GM21576 (cell line): Measurements from ENCODE around the gene ACTL6B.

ENCODE experiments used
- ATAC-seq: cut with Tn5 transposase; IDR thresholded peaks from one replicate; pipeline ENCODE4 v1.9.1; 2021; ENCODE audit warnings: mild to moderate bottlenecking, moderate library complexity; ENCODE audit not compliant: unreplicated experiment

The ACTL6B gene

DNA sequence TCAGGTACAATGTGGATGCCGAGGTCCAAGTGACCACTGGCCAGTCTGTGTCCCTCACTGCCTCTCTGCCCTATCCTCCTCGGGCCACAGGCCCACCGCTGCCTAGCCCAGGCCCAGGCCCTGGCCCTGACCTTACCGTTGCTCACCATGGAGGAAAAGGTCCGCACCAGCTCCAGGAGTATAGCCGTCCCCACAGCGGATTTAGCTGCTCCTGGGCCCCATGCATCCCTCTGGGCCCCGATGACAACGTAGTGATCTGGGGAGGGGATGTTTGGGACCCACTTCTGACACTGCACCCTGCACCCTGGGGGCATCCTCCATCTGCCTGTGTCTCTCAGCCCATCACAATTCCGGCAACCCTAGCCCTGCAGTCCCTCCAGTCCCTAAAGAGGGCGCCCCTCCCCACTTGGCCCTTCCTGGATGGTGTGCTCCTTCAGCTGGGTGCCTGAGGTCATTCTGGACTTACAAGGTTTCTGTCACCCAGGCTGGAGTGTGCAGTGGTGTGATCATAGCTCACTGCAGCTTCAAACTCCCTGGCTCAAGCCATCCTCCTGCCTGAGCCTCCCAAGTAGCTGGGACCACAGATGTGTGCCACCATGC lies 27.0 kb downstream of the ACTL6B start:
- ATAC-seq: no peak

DNA sequence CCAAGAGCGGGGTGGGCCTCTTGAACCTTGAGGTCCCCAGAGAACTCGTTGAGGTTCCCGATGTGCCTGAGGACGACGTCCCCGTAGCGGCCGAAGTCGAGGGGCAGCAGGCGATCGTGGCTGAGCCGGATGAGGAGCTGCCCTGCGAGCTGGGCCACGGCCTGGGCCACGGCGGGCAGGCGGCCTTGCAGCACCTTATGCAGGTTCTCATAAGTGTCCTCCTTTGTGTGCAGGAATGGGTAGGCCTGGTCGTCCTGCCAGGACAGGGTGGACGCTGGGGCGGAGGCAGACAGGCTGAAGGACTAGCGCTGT lies 29.1 kb downstream of the ACTL6B start:
- no peak for ATAC-seq

DNA sequence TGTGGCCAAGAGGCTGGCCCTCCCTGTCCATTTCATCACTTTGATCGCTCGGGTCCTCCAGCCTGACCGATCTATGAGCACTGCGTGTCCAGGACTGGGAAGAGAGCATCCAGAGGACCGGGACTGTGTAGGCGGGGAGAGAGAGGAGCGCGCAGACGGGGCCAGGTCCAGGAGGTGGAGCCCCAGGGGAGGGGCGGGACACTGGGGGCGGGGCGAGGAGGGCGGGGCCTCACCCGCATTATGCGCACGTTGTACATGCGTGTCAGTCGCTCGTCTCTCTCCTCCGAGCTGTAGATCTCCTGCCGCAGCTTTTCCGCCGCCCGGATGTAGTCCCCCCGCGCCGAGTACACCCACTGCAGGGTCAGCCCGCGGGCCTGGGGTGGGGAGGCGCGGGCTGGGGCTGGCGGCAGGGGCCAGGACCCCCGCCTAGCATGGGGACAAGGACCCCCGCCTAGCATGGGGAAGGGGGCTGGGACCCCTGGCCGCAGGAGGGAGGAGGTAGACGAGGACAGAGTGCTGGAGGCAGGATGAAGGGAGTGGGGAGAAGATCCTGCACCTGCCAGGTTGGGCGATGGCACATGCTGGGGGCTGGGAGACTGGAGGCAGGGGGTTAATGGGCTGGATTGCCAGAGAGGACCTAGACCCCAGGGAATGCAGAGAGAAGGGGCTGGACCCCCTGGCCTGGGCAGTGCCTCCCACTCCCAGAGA lies 29.6 kb downstream of the ACTL6B start:
- ATAC-seq: peak; percentile 89

DNA sequence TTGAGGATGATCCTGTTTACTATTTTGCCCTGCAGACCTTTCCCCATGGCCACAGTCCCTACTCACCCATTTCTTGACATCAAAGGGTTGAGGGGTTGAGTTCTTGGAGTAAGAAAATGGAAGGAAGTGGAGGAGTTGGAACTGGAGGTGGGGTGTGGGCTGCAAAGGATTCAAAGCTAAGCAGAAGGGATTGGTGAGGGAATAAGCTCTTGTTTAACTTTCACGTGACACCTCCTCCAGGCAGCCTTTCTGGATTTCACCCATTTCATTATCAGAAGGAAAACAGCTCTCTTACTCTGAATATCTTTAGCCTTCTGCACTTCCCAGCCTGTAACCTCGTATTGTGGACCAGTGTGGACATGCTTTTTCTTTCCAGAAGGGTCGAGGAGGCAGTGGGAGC lies 30.2 kb downstream of the ACTL6B start:
- ATAC-seq: no peak

DNA sequence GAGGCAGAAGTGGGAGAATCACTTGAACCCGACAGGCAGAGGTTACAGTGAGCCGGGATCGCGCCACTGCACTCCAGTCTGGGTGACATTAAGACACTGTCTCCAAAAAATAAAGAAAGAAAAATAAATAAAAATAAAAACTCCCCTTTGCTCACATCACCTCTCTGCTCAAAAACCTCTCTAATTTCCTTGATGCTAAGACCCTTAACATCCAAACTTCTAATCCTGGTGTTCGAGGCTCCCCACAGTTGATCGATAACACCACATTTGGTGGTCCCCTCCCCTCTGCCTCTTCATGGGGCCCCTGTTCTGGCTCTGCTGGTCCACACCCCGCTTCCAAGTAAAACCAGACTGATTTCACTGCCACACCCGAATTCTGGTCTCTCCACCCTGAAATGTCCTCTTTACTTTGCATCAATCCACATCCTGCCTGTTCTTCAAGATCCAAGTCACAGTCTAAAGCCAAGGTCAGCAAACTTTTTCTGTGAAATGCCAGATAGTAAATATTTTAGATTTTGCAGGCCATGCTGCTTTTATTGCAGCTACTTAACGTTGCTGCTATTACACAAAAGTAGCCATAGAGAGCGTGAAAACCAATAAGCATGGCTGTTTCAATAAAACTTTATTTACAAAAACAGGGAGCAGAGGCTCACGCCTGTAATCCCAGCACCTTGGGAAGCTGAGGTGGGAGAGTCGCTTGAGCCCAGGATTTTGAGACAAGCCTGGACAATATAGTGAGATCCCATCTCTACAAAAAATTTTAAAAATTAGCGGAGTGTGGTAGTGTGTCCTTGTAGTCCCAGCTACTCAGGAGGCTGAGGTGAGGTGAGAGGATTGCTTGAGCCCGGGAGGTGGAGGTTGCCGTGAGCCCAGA lies 32.1 kb downstream of the ACTL6B start:
- no peak for ATAC-seq

DNA sequence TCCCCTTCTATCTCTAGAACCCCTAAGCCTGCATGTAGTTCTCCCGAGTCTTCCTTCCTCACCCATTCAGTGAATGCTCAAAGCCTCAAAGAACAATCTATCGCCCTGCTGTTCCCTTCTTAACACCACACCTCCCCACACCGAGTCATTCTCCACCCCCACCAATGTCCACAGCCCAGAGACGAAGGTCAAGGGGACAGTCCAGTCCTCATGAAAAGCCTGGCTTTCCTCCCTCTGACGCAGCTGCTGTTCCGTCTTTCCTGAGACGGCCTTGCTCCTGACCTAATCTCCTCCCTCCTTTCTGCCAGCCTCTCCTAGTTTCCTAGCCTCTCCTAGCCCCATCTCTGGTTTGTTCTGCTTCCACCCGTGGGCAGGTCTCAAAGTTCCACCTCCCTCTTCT lies 34.7 kb downstream of the ACTL6B start:
- ATAC-seq: no peak

DNA sequence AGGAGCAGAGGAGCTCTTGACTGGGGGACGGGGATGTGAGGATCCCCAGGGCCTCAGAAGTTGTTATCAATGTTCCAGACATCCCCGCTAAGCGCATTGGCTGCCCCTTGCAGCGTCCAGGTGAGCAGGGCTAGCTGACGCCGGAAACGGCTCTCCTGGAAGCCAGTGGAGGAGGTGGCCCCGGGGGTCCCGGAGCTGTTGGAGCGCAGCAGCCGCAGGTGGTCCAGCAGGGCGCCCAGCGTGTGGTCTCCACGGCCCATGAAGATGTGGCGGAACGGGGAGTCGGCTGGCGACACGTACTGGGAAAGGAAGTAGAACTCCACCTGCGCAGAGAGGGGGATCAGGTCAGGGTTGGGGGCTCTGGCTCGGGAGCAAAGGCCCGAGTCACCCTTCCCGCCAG lies 35.4 kb downstream of the ACTL6B start:
- ATAC-seq: no peak

DNA sequence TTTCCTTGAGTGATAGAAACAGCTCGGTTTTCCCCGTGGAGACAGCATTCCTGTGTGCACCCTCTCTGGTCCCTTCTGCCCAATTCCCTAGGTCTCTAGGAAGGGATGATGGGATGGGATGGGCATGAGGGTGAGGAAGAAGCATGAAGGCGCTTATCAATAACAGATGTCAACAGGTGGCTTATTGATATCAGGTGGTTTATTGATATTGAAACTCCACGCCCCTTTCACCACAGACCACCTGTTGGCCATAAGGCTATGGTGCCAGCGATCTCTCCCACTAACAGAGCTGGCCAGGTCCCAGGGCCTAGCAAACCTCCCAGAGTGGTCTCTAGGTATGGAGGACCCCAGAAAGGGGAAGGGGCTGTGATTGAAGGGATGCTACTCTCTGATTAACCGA lies 36.0 kb downstream of the ACTL6B start:
- ATAC-seq: no peak

DNA sequence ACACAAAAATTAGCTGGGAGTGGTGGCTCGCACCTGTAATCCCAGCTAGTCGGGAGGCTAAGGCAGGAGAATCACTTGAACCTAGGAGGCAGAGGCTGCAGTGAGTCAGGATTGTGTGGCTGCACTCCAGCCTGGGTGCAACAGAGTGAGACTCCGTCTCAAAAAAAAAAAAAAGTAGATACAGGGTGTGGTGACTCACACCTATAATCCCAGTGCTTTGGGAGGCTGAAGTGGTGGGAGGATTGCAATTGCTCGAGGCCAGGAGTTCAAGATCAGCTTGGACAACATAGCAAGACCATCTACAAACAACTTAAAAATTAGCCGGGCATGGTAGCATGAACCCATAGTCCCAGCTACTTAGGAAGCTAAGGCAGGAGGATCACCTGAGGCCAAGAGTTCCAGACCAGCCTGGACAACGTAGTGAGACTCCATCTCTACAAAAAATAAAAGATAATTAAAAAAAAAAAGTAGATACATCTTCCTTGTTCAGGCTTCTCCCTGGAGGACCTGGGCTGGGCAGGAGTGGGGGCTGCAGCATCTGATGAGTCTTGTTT lies 41.9 kb downstream of the ACTL6B start:
- ATAC-seq: no peak

DNA sequence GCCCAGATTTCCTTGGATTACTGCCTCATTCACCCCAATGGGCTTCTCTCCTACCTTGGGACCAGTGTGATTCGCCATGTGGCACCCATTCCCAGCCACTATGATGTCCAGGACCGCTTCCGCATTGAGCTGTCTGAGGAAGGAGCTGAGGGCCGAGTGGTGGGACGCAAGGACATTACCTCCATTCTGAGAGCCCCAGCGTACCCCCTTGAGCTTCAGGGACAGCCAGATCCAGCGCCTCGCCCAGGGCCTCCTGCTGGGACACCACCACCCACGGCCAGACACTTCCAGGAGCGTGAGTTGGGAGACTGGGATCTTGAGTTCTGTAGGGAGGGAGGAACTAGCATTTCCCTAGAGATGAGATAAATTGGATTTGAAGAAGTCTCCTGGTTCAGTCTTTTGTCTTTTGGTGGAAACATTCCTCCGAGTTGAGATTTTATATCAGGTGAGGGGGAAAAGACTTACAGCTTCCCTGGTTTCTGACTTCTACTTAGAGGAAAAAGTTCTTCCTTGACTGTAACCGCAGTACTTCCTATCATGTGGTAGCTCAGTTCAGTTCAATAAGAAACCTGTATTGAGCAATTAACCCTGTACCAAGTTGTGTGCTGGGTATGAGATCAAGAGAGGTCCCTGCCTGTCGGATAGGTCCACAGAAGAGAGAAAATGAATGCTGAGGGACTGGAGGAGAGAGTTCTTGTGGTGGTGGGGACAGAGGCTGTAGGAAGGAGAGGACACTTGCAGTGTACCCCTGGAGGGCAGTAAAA lies 42.7 kb downstream of the ACTL6B start:
- no peak for ATAC-seq

DNA sequence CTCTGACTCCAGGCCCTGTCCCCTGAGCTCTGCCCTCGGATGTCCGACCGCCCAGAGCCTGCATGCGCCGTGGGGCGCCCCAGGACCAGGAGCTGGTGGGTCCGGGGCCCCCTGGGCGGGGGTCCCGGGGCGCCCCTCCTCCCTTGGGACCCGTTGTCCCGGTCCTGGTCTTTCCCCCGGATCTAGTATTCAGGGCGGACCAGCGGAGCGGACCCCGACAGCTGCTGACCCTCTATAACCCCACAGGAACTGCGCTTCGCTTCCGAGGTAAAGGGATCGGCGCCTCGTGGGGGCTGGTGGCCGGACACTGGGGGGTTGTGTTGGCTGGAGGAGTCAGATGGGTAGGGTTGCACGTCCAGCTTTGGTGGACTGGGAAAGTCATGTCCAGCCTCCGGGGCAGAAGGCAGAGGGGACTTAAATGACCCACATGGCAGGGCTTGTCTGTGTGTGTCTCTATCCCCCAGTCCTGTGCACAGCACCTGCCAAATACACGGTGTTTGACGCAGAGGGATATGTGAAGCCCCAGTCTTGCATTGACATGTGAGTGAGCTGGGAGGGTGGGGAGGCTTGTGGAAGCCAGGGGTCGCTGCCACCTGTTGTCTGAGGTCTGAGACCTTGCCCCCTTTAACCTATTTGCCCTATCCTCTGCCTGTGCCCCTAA lies 43.4 kb downstream of the ACTL6B start:
- ATAC-seq: no peak

DNA sequence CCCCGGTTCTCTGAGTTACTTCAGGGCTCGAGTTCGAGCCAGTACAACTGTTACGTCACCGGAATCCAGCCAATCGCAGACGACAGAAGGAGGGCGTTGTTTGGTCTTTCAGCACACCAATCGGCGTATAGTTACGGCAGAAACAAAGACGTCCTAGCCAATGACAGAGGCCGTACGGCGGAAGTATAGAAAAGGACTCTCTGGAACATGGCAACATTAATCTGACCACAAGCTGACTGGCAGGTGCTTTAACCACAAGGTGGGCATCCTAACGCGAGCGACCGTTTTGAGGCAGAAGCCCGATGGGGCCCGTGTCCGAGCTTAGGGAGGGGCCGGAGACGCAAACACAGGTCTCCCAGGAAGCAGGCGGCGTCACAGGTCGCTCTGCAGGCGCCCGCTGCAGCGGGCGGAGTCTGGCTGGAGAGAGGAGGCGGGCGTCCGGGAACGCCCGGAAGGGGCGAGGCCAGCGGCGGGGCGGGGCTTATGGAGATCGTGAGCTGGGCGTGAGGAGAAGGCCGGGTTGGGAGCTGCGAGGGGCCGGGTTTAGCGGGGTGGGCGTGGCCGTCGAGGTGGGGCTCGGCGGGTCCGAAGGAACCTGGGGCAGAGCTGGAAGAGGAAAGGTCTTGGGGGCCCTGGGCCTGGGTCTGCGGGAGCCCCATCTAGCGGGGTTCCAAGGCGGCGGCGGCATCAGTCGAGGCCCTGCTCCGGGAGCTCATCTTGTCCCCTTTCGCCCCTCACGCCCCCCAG lies 44.1 kb downstream of the ACTL6B start, which contains the start of gene MOSPD3:
MOSPD3 (plus strand) TSS at position 558 of the 747 bp plus-strand sequence. CDS start 252 bp downstream, outside the sequence.
- ATAC-seq: peak; percentile 92

DNA sequence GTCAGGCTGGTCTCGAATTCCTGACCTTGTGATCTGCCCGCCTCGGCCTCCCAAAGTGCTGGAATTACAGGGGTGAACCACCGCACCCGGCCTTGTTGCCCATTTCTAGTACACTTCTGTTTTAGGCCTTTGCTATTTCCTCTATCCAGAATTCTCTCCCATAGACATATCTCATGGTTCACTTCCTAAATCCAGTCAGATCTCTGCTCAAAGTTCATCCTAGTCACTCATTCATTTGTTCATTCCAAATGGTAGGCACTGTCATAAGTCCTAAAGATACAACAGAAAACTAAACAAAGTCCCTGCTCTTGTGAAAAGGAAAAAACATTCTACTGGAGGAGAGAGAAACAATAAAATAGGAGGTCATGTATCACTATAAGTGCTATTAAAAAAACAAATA lies 46.3 kb downstream of the ACTL6B start:
- ATAC-seq: no peak

DNA sequence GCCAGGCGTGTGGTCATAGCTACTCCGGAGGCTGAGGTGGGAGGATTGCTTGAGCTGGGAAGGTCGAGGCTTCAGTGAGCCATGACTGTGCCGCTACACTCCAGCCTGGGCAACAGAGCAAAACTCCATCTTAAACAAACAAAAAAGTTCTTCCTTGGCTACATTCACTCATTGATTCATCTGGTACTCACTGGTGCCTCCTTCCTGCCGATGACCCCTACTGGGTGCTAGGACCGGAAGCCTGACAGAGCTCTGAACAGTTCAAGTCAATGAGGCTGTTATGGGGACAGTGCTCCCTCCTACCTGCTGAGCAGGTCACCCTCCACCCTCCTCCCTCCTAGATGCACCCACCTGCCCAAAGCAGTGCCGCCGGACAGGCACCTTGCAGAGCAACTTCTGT lies 49.1 kb downstream of the ACTL6B start:
- no peak for ATAC-seq

DNA sequence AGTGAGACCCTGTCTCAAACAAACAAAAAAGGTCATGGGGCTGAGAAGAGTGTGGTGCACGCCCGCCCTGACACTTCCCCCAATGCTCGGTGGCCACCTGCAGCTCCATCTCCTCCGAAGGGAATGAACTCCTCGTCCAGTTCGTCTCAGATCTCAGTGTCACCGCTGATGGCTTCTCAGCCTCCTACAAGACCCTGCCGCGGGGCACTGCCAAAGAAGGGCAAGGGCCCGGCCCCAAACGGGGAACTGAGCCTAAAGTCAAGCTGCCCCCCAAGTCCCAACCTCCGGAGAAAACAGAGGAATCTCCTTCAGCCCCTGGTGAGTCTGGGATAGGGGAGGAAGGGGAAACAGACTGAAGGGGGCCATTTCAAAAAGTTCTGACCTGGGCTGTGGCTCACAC lies 49.9 kb downstream of the ACTL6B start:
- ATAC-seq: no peak

DNA sequence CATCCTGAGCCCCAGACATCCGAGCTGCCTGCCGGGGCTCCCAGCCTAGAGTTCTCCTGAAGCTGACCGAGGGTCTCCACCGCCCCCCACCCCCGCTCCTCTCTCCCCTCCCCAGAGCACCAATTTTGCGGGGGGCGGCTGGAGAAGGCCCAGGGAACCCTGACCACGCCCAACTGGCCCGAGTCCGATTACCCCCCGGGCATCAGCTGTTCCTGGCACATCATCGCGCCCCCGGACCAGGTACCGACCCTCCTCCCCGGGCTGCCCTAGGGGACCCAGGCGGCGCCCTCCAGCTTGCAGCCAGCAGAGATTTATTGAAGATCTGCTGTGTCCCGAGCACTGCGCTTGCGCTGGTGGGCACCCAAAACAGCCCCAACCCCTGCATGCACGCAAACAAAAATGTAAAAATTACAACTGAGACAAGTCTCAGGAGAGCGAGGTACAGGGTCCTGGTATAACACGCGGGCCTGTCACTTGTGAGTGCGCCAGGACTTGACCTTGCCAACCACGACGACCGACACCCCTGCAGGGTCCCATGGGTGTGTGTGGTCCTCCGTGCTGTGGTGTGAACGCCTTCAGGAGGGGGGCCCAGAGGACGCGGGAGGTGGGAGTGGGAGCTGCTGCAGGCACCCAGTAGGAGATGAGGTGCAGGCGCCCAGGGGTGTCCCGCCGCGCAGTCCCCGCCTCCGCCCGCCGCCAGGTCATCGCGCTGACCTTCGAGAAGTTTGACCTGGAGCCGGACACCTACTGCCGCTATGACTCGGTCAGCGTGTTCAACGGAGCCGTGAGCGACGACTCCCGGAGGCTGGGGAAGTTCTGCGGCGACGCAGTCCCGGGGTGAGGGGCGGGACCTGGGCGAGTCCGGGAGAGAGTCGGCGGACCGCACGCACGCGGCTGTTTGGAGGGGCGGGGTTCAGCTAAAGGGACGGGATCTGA lies 51.0 kb downstream of the ACTL6B start:
- ATAC-seq: no peak

DNA sequence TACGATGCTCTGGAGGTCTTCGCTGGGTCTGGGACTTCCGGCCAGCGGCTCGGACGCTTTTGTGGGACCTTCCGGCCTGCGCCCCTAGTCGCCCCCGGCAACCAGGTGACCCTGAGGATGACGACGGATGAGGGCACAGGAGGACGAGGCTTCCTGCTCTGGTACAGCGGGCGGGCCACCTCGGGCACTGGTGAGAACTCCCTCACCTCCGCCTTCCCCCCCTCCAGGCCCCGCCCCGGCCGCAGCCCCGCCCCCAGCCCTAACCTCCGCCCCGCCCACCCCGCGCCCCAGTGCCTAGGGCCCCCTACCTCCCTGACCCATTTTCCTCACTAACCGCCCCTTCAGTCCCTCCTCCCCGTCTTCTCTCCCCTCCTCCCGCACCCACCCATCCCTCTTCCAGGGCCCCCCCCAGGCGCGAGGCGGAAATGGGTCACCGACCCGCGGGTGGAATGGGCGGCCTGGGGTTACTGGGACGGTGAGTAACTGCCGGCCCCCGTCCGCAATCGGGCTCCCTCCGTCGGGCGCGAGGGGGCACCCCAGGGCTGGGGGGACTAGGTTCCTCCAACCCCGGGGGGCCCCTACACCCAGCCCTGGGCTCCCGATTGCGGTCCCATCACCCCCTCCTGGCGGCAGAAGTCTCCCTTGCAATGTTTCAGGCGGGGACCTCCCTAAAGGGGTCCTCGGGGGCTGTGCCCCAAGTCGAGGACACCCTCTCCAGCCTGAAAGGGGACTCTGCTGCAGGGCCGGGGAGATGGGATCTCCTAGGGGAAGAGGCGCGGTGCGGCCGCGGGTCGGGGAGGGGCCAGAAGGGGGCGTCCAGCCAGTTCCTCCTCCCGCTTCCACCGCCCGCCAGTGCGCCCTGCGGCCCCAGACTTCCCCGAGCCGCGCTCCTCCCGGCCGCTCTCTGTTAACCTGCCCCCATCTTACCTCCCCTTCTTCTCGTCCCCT lies 51.9 kb downstream of the ACTL6B start:
- no peak for ATAC-seq

DNA sequence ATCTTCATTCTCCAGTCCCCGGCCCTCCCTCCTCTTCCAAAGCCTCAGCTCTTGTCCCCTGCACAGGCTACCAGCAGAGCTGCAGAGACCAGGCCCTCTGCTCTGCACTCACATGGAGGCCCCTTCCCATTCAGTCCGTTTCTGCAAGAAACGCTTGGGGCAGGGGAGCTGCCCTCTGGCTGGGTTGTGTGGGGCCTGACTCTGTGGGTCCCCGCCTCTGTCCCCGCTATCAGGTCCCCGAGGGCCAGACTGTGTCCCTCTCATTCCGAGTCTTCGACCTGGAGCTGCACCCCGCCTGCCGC lies 52.6 kb downstream of the ACTL6B start:
- no peak for ATAC-seq
